Vagina (tissue), 2 donors: ENCODE measurements around the gene MGAT5B. TPM values are rescaled to one million over a fixed set of nuclear protein-coding genes. Genes with fewer than 3 reads are reported as not detected.
A peak's percentile ranks its signal among the peaks of the same experiment; 100 is the strongest.
"Not testable (repeated sequence)": the region's sequence is repeated elsewhere in the genome, so short reads cannot be mapped to it uniquely, and the experiment has no call there.

Experiments used
- DNase-seq, 2 donors: peaks; one replicate each; pipeline ENCODE4 v3.0.0-alpha.2; 2017; ENCODE audit errors: extremely low spot score in 2 of 2
- H3K27ac ChIP-seq: fragments of 200-600 bp; sonication (generic); one replicate; pipeline ENCODE4 v1.5.1; 2019
- H3K27me3 ChIP-seq: fragments of 200-600 bp; sonication (generic); one replicate; pipeline ENCODE4 v1.5.1; 2019
- H3K36me3 ChIP-seq, 2 donors: fragments of 200-600 bp; sonication (generic); one replicate each; pipeline ENCODE4 v1.5.1; 2017 to 2019
- H3K4me1 ChIP-seq: fragments of 200-600 bp; sonication (generic); one replicate; pipeline ENCODE4 v1.5.1; 2019
- H3K4me3 ChIP-seq, 2 donors: fragments of 200-600 bp; sonication (generic); 1 replicate in 1 of 2; 2 replicates in 1 of 2; pipeline ENCODE4 v1.5.1; 2016 to 2019
- H3K9me3 ChIP-seq: fragments of 200-600 bp; sonication (generic); one replicate; pipeline ENCODE4 v1.5.1; 2019
- CTCF ChIP-seq, 3 experiments: fragments of 450-650 bp in 2 of 3; fragments of 200-600 bp in 1 of 3; sonication (generic) in 1 of 3; IDR thresholded peaks; one replicate each; pipeline ENCODE4 v1.5.1; 2017 to 2019; ENCODE audit warnings: antibody characterized with exemption in 3 of 3, mild to moderate bottlenecking in 2 of 3, moderate library complexity in 2 of 3
- POLR2A ChIP-seq, 2 donors: fragments of 450-650 bp; IDR thresholded peaks; one replicate each; pipeline ENCODE4 v1.6.1; 2017; ENCODE audit warnings: antibody characterized with exemption in 2 of 2, mild to moderate bottlenecking in 2 of 2, moderate library complexity in 2 of 2
- POLR2AphosphoS5 ChIP-seq, 2 donors: sonication (generic); formaldehyde crosslinking; IDR thresholded peaks; one replicate each; pipeline ENCODE4 v1.9.0; 2017; ENCODE audit warnings: antibody characterized with exemption in 2 of 2, mild to moderate bottlenecking in 2 of 2, low read depth in 1 of 2; ENCODE audit not compliant: insufficient read depth in 1 of 2
- intact Hi-C: fragments of 100-400 bp; cut with DNase I; formaldehyde crosslinking; loops from one replicate; pipeline ENCODE4 v1.15.1; 2023
- total RNA-seq: library from RNA; depleted of rRNA; stranded (reverse); fragments of >200 nt; gene quantifications from one replicate; pipeline ENCODE4 v1.2.3, GENCODE V29; 2016

MGAT5B gene
- total RNA-seq, 1 donor from 2014 or later = 0.49 TPM

- DNase-seq = no peak
- intact Hi-C loops = no loop called here
- H3K27me3 ChIP-seq = peaks cover 7% of the 10 kb centered on the region
- no peak overlapping the region for H3K27ac ChIP-seq
- H3K9me3 ChIP-seq = no peaks in the 10 kb centered on the region
- peaks cover 10% of the 10 kb centered on the region for H3K4me1 ChIP-seq
- H3K36me3 ChIP-seq = no peaks in the 10 kb centered on the region
- TF ChIP-seq POLR2AphosphoS5 (IDR thresholded peaks at IDR 0.05; ENCODE audit: insufficient read depth in 1 of 2, low read depth in 1 of 2) (no peak), POLR2A (IDR thresholded peaks at IDR 0.05) (no peak), CTCF (IDR thresholded peaks at IDR 0.05) (no peak)
- H3K4me3 ChIP-seq = no peak overlapping the region
These were observed 99.6 kb downstream of the MGAT5B start for GRCh38 chr17:76967762-76968161.

- Histone ChIP-seq H3K9me3 (no peaks in the 10 kb centered on the region), H3K36me3 (no peaks in the 10 kb centered on the region), H3K4me1 (peaks cover 10% of the 10 kb centered on the region), H3K4me3 (peak overlapping the region; percentile 11 to 31), H3K27ac (no peak overlapping the region), H3K27me3 (peaks cover 7% of the 10 kb centered on the region)
- intact Hi-C loops = no loop called here
- TF ChIP-seq CTCF (IDR thresholded peaks at IDR 0.05) = no peak
- TF ChIP-seq POLR2A (IDR thresholded peaks at IDR 0.05) = no peak
- no peak for TF ChIP-seq POLR2AphosphoS5 (IDR thresholded peaks at IDR 0.05; ENCODE audit: insufficient read depth in 1 of 2, low read depth in 1 of 2)
- no peak for DNase-seq
These were observed 100.7 kb downstream of the MGAT5B start for GRCh38 chr17:76968707-76969597.

- intact Hi-C loops = no loop called here
- DNase-seq = no peak
These were observed 101.5 kb downstream of the MGAT5B start for GRCh38 chr17:76969598-76970172.

GRCh38 chr17:76970228-76970627, 102.0 kb downstream of the MGAT5B start:
- H3K27ac ChIP-seq, H3K27me3 ChIP-seq, H3K4me3 ChIP-seq, intact Hi-C loops, H3K36me3 ChIP-seq, H3K9me3 ChIP-seq, DNase-seq: not testable (repeated sequence)
- peaks cover 10% of the 10 kb centered on the region for H3K4me1 ChIP-seq

More at GRCh38 chr17:76969598-76970172, 101.5 kb downstream of the MGAT5B start:
- Histone ChIP-seq H3K27me3 (peaks cover 7% of the 10 kb centered on the region), H3K4me1 (peaks cover 10% of the 10 kb centered on the region), H3K27ac (no peak overlapping the region), H3K36me3 (no peaks in the 10 kb centered on the region), H3K9me3 (no peaks in the 10 kb centered on the region), H3K4me3 (peak overlapping the region; percentile 11 to 31)
- TF ChIP-seq CTCF (IDR thresholded peaks at IDR 0.05) (no peak), POLR2A (IDR thresholded peaks at IDR 0.05) (no peak), POLR2AphosphoS5 (IDR thresholded peaks at IDR 0.05; ENCODE audit: insufficient read depth in 1 of 2, low read depth in 1 of 2) (no peak)

GRCh38 chr17:76972046-76972641, 103.9 kb downstream of the MGAT5B start:
- Histone ChIP-seq H3K9me3 (no peaks in the 10 kb centered on the region), H3K36me3 (no peaks in the 10 kb centered on the region), H3K27ac (no peak overlapping the region), H3K4me3 (no peak overlapping the region), H3K27me3 (peaks cover 7% of the 10 kb centered on the region), H3K4me1 (peaks cover 10% of the 10 kb centered on the region)
- no peak for DNase-seq
- TF ChIP-seq CTCF (IDR thresholded peaks at IDR 0.05) (no peak), POLR2AphosphoS5 (IDR thresholded peaks at IDR 0.05; ENCODE audit: insufficient read depth in 1 of 2, low read depth in 1 of 2) (no peak), POLR2A (IDR thresholded peaks at IDR 0.05) (no peak)
- intact Hi-C loops = no loop called here
